ENCODE results near the gene COX6B2.

Gene COX6B2

GRCh38 chr19:55368106-55368505, 13.6 kb upstream of the COX6B2 start:
- no peaks in the 10 kb centered on the region for H3K36me3 ChIP-seq (ENCODE audit: control insufficient read depth, insufficient read depth, low read length, severe bottlenecking)
- DNase-seq (ENCODE audit: low read depth) = no peak
- no peak overlapping the region for H3K9ac ChIP-seq (ENCODE audit: low read length)
- no peaks in the 10 kb centered on the region for H3K27me3 ChIP-seq (replicated peaks; ENCODE audit: control insufficient read depth, insufficient read depth, low read length)
- no peaks in the 10 kb centered on the region for H3K4me1 ChIP-seq (ENCODE audit: control insufficient read depth, insufficient read depth, low read length)
- H3K9me3 ChIP-seq (ENCODE audit: control insufficient read depth, low read length) = no peaks in the 10 kb centered on the region
- no peak overlapping the region for H3K4me3 ChIP-seq (ENCODE audit: low read length)

GRCh38 chr19:55366790-55367189, 12.3 kb upstream of the COX6B2 start:
- no peaks in the 10 kb centered on the region for H3K36me3 ChIP-seq (ENCODE audit: control insufficient read depth, insufficient read depth, low read length, severe bottlenecking)
- no peak overlapping the region for H3K9ac ChIP-seq (ENCODE audit: low read length)
- no peak for DNase-seq (ENCODE audit: low read depth)

GRCh38 chr19:55365964-55366363, 11.4 kb upstream of the COX6B2 start:
- Histone ChIP-seq H3K27me3 (replicated peaks; ENCODE audit: control insufficient read depth, insufficient read depth, low read length) (no peaks in the 10 kb centered on the region), H3K9me3 (ENCODE audit: control insufficient read depth, low read length) (no peaks in the 10 kb centered on the region), H3K36me3 (ENCODE audit: control insufficient read depth, insufficient read depth, low read length, severe bottlenecking) (no peaks in the 10 kb centered on the region), H3K4me3 (ENCODE audit: low read length) (no peak overlapping the region), H3K4me1 (ENCODE audit: control insufficient read depth, insufficient read depth, low read length) (no peaks in the 10 kb centered on the region), H3K9ac (ENCODE audit: low read length) (no peak overlapping the region)
- no peak for DNase-seq (ENCODE audit: low read depth)

More at GRCh38 chr19:55366790-55367189, 12.3 kb upstream of the COX6B2 start:
- Histone ChIP-seq H3K9me3 (ENCODE audit: control insufficient read depth, low read length) (no peaks in the 10 kb centered on the region), H3K4me1 (ENCODE audit: control insufficient read depth, insufficient read depth, low read length) (no peaks in the 10 kb centered on the region), H3K27me3 (replicated peaks; ENCODE audit: control insufficient read depth, insufficient read depth, low read length) (no peaks in the 10 kb centered on the region), H3K4me3 (ENCODE audit: low read length) (no peak overlapping the region)

GRCh38 chr19:55365245-55365644, 10.7 kb upstream of the COX6B2 start:
- Histone ChIP-seq H3K4me1 (ENCODE audit: control insufficient read depth, insufficient read depth, low read length) (no peaks in the 10 kb centered on the region), H3K27me3 (replicated peaks; ENCODE audit: control insufficient read depth, insufficient read depth, low read length) (no peaks in the 10 kb centered on the region), H3K36me3 (ENCODE audit: control insufficient read depth, insufficient read depth, low read length, severe bottlenecking) (no peaks in the 10 kb centered on the region), H3K4me3 (ENCODE audit: low read length) (no peak overlapping the region), H3K9me3 (ENCODE audit: control insufficient read depth, low read length) (no peaks in the 10 kb centered on the region), H3K9ac (ENCODE audit: low read length) (no peak overlapping the region)
- no peak for DNase-seq (ENCODE audit: low read depth)

GRCh38 chr19:55362990-55363716, 8.6 kb upstream of the COX6B2 start, which contains the start of gene GARIN5B:
Gene GARIN5B, minus strand, starts transcription at chr19:55363260. Its CDS starts 194 bp downstream, at chr19:55363066.
- Histone ChIP-seq H3K36me3 (ENCODE audit: control insufficient read depth, insufficient read depth, low read length, severe bottlenecking) (no peaks in the 10 kb centered on the region), H3K27me3 (replicated peaks; ENCODE audit: control insufficient read depth, insufficient read depth, low read length) (no peaks in the 10 kb centered on the region), H3K4me3 (ENCODE audit: low read length) (no peak within 1 kb of the TSS), H3K9ac (ENCODE audit: low read length) (no peak within 1 kb of the TSS), H3K4me1 (ENCODE audit: control insufficient read depth, insufficient read depth, low read length) (no peaks in the 10 kb centered on the region), H3K9me3 (ENCODE audit: control insufficient read depth, low read length) (no peaks in the 10 kb centered on the region)
- no peak for DNase-seq (ENCODE audit: low read depth)

- Histone ChIP-seq H3K27me3 (replicated peaks; ENCODE audit: control insufficient read depth, insufficient read depth, low read length) (peaks cover under 1% of the 10 kb centered on the region), H3K4me3 (ENCODE audit: low read length) (no peak overlapping the region), H3K9me3 (ENCODE audit: control insufficient read depth, low read length) (no peaks in the 10 kb centered on the region), H3K9ac (ENCODE audit: low read length) (no peak overlapping the region), H3K36me3 (ENCODE audit: control insufficient read depth, insufficient read depth, low read length, severe bottlenecking) (no peaks in the 10 kb centered on the region), H3K4me1 (ENCODE audit: control insufficient read depth, insufficient read depth, low read length) (no peaks in the 10 kb centered on the region)
- DNase-seq (ENCODE audit: low read depth) = no peak
Observed at GRCh38 chr19:55362174-55362989, 7.9 kb upstream of the COX6B2 start.

GRCh38 chr19:55360902-55361301, 6.4 kb upstream of the COX6B2 start:
- Histone ChIP-seq H3K36me3 (ENCODE audit: control insufficient read depth, insufficient read depth, low read length, severe bottlenecking) (no peaks in the 10 kb centered on the region), H3K4me3 (ENCODE audit: low read length) (no peak overlapping the region), H3K27me3 (replicated peaks; ENCODE audit: control insufficient read depth, insufficient read depth, low read length) (peaks cover 5% of the 10 kb centered on the region), H3K9me3 (ENCODE audit: control insufficient read depth, low read length) (no peaks in the 10 kb centered on the region), H3K4me1 (ENCODE audit: control insufficient read depth, insufficient read depth, low read length) (no peaks in the 10 kb centered on the region), H3K9ac (ENCODE audit: low read length) (no peak overlapping the region)
- no peak for DNase-seq (ENCODE audit: low read depth)

GRCh38 chr19:55358943-55359908, 4.7 kb upstream of the COX6B2 start:
- peaks cover 6% of the 10 kb centered on the region for H3K27me3 ChIP-seq (replicated peaks; ENCODE audit: control insufficient read depth, insufficient read depth, low read length)
- no peak overlapping the region for H3K4me3 ChIP-seq (ENCODE audit: low read length)
- no peaks in the 10 kb centered on the region for H3K4me1 ChIP-seq (ENCODE audit: control insufficient read depth, insufficient read depth, low read length)
- no peak overlapping the region for H3K9ac ChIP-seq (ENCODE audit: low read length)
- DNase-seq (ENCODE audit: low read depth) = no peak
- no peaks in the 10 kb centered on the region for H3K9me3 ChIP-seq (ENCODE audit: control insufficient read depth, low read length)
- no peaks in the 10 kb centered on the region for H3K36me3 ChIP-seq (ENCODE audit: control insufficient read depth, insufficient read depth, low read length, severe bottlenecking)

GRCh38 chr19:55358493-55358892, 4.0 kb upstream of the COX6B2 start:
- Histone ChIP-seq H3K9me3 (ENCODE audit: control insufficient read depth, low read length) (no peaks in the 10 kb centered on the region), H3K4me1 (ENCODE audit: control insufficient read depth, insufficient read depth, low read length) (no peaks in the 10 kb centered on the region), H3K4me3 (ENCODE audit: low read length) (no peak overlapping the region), H3K36me3 (ENCODE audit: control insufficient read depth, insufficient read depth, low read length, severe bottlenecking) (no peaks in the 10 kb centered on the region), H3K27me3 (replicated peaks; ENCODE audit: control insufficient read depth, insufficient read depth, low read length) (peaks cover 10% of the 10 kb centered on the region), H3K9ac (ENCODE audit: low read length) (no peak overlapping the region)
- DNase-seq (ENCODE audit: low read depth) = no peak

GRCh38 chr19:55355213-55355821, 798 bp upstream of the COX6B2 start:
- H3K27me3 ChIP-seq (replicated peaks; ENCODE audit: control insufficient read depth, insufficient read depth, low read length) = peaks cover 37% of the 10 kb centered on the region
- no peaks in the 10 kb centered on the region for H3K36me3 ChIP-seq (ENCODE audit: control insufficient read depth, insufficient read depth, low read length, severe bottlenecking)
- DNase-seq (ENCODE audit: low read depth) = no peak
- H3K9ac ChIP-seq (ENCODE audit: low read length) = no peak overlapping the region
- no peak overlapping the region for H3K4me3 ChIP-seq (ENCODE audit: low read length)
- H3K9me3 ChIP-seq (ENCODE audit: control insufficient read depth, low read length) = no peaks in the 10 kb centered on the region
- no peaks in the 10 kb centered on the region for H3K4me1 ChIP-seq (ENCODE audit: control insufficient read depth, insufficient read depth, low read length)
